ENCODE results near the gene SEMA5A. TPM values are rescaled to one million over a fixed set of nuclear protein-coding genes. Genes with fewer than 3 reads are reported as not detected.
A peak's percentile ranks its signal among the peaks of the same experiment; 100 is the strongest.

SEMA5A gene
- total RNA-seq, 2 donors from 2014 or later: 3.4 to 40.2 TPM

GRCh38 chr5:9431151-9431495, 114.8 kb downstream of the SEMA5A start:
- Histone ChIP-seq H3K4me3 (no peak overlapping the region), H3K36me3 (replicated peaks in 1 of 2; ENCODE audit: insufficient read depth in 1 of 2, low read depth in 2 of 2) (no peaks in the 10 kb centered on the region), H3K9me3 (no peaks in the 10 kb centered on the region), H3K27me3 (no peaks in the 10 kb centered on the region), H3K27ac (peak overlapping the region in 3 of 4 donors; percentile 15 to 33 (median 32)), H3K4me1 (peaks cover 14% of the 10 kb centered on the region)
- ATAC-seq (no peak), DNase-seq (no peak)
- no peak for TF ChIP-seq POLR2A (IDR thresholded peaks at IDR 0.05)
- intact Hi-C loops (cut with DNase I): no loop called here

GRCh38 chr5:9430306-9430705, 115.6 kb downstream of the SEMA5A start:
- Histone ChIP-seq H3K36me3 (replicated peaks in 1 of 2; ENCODE audit: insufficient read depth in 1 of 2, low read depth in 2 of 2) (no peaks in the 10 kb centered on the region), H3K27me3 (no peaks in the 10 kb centered on the region), H3K4me1 (peaks cover 14% of the 10 kb centered on the region), H3K27ac (no peak overlapping the region), H3K4me3 (no peak overlapping the region), H3K9me3 (no peaks in the 10 kb centered on the region)
- TF ChIP-seq CTCF (IDR thresholded peaks at IDR 0.05): no peak
- no peak for TF ChIP-seq POLR2A (IDR thresholded peaks at IDR 0.05)
- no peak for ATAC-seq
- 79 to 81% methylated on average over 2 of the region's 2 CpGs for WGBS, 2 donors
- no peak for DNase-seq
- intact Hi-C loops (cut with DNase I): no loop called here

DNA sequence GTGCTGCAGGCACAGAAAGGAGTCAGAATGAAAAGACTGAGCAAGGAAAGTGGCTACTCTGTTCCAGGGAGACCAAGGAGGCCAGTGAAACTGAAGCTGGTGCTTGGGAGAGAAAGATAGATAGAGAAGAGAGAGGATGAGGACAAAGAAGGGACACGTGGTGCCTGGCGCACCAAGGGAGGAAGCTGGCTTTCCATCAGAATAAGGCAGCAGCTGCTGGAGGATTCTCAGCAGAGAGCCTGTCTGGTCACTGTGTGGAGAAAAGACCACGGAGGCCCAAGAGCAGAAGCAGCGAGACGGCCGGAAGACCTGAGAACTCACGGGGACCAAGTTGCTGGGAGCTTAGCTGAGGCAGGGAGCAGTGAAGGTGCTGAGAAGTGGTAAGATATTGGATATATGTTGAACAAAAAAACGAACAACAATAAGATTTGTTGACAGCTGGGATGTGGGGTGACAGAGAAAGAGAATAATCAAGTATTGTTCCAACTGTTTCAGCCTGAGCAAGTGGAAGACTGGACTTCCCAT, 116.1 kb downstream of the SEMA5A start:
- H3K4me1 ChIP-seq: peaks cover 14% of the 10 kb centered on the region
- no peak overlapping the region for H3K4me3 ChIP-seq
- H3K27me3 ChIP-seq: no peaks in the 10 kb centered on the region
- no peak for DNase-seq
- intact Hi-C loops (cut with DNase I): no loop called here
- TF ChIP-seq POLR2A (IDR thresholded peaks at IDR 0.05) (no peak), CTCF (IDR thresholded peaks at IDR 0.05) (no peak)
- no peak for ATAC-seq
- 85 to 91% methylated on average over 6 to 8 of the region's 8 CpGs for WGBS, 2 donors
- H3K27ac ChIP-seq: no peak overlapping the region
- H3K36me3 ChIP-seq (replicated peaks in 1 of 2; ENCODE audit: insufficient read depth in 1 of 2, low read depth in 2 of 2): no peaks in the 10 kb centered on the region
- H3K9me3 ChIP-seq: no peaks in the 10 kb centered on the region

DNA sequence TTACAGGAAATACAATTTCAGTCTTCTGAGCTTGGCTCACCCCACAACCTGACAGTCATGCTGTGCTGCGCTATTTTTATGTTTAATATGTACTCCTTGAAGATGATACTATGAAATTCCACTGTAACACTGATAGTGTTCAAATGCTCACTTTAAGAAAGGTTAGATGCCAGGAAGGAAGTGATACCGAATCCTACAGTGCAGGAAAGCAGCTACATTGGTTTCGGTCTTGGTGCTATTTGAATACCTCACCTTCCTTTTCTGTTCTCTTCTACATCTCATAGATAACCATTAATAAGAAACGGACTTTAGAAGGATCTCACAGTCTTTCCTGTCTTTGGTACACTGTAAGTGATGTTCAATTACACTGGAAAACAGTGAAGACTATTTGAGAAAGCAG, 117.6 kb downstream of the SEMA5A start:
- Histone ChIP-seq H3K4me1 (peaks cover 24% of the 10 kb centered on the region), H3K4me3 (no peak overlapping the region), H3K9me3 (no peaks in the 10 kb centered on the region), H3K27ac (no peak overlapping the region), H3K36me3 (replicated peaks in 1 of 2; ENCODE audit: insufficient read depth in 1 of 2, low read depth in 2 of 2) (no peaks in the 10 kb centered on the region), H3K27me3 (no peaks in the 10 kb centered on the region)
- TF ChIP-seq CTCF (IDR thresholded peaks at IDR 0.05): no peak
- TF ChIP-seq POLR2A (IDR thresholded peaks at IDR 0.05): no peak
- intact Hi-C loops (cut with DNase I): no loop called here
- DNase-seq: no peak
- no peak for ATAC-seq
- 88 to 93% methylated on average over 4 of the region's 4 CpGs for WGBS, 2 donors

DNA sequence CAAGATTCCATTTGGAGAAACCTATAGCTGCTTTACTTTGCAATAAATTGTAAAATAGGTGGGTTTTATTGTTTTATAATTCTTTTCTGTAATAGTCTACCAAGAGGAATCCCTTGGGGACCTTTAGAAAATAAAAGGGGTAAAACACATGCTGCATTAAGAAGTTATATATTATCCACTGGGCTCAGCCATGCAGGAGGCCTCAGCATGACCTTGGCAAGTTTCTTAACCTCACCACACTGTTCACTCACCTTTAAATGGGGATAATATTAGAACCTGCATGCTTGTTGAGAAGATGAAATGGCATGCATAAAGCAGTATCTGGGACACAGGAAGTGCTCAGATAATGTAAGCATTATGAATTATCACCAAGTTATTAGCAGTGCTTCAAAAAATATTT, 120.2 kb downstream of the SEMA5A start:
- intact Hi-C loops (cut with DNase I): no loop called here
- Histone ChIP-seq H3K9me3 (no peaks in the 10 kb centered on the region), H3K4me1 (peaks cover 20% of the 10 kb centered on the region), H3K4me3 (no peak overlapping the region), H3K27me3 (no peaks in the 10 kb centered on the region), H3K27ac (no peak overlapping the region), H3K36me3 (replicated peaks in 1 of 2; ENCODE audit: insufficient read depth in 1 of 2, low read depth in 2 of 2) (no peaks in the 10 kb centered on the region)
- TF ChIP-seq CTCF (IDR thresholded peaks at IDR 0.05) (no peak), POLR2A (IDR thresholded peaks at IDR 0.05) (no peak)
- no peak for DNase-seq
- ATAC-seq: no peak
